Uterus (tissue), 4 donors: ENCODE results near the gene NAPSA. TPM values are rescaled to one million over a fixed set of nuclear protein-coding genes. Genes with fewer than 3 reads are reported as not detected.

Source experiments
- DNase-seq, 2 donors: peaks; one replicate each; pipeline ENCODE4 v3.0.0-alpha.2; 2019 to 2020
- H3K27ac ChIP-seq, 2 donors: fragments of 200-600 bp; sonication (generic); 1 replicate in 1 of 2; 2 replicates in 1 of 2; pipeline ENCODE4 v1.5.1; 2016 to 2018
- H3K27me3 ChIP-seq, 2 donors: fragments of 200-600 bp; sonication (generic); one replicate each; pipeline ENCODE4 v1.5.1; 2018 to 2019; ENCODE audit warnings: control low read depth in 1 of 2
- H3K36me3 ChIP-seq, 2 donors: fragments of 200-600 bp; sonication (generic); one replicate each; pipeline ENCODE4 v1.5.1; 2019; ENCODE audit warnings: control low read depth in 1 of 2
- H3K4me1 ChIP-seq, 2 donors: fragments of 200-600 bp; sonication (generic); one replicate each; pipeline ENCODE4 v1.5.1; 2018 to 2019; ENCODE audit warnings: control low read depth in 1 of 2
- H3K4me3 ChIP-seq, 2 donors: fragments of 200-600 bp; sonication (generic); 1 replicate in 1 of 2; 2 replicates in 1 of 2; pipeline ENCODE4 v1.5.1; 2018 to 2019; ENCODE audit warnings: mild to moderate bottlenecking in 1 of 2
- H3K9me3 ChIP-seq, 2 donors: fragments of 200-600 bp; sonication (generic); one replicate each; pipeline ENCODE4 v1.5.1; 2019; ENCODE audit warnings: control low read depth in 1 of 2
- CTCF ChIP-seq, 4 experiments: fragments of 200-600 bp in 2 of 4; fragments of 450-650 bp in 2 of 4; sonication (generic) in 2 of 4; IDR thresholded peaks; one replicate each; pipeline ENCODE4 v1.5.1; 2016 to 2019; ENCODE audit warnings: antibody characterized with exemption in 4 of 4, mild to moderate bottlenecking in 2 of 4, moderate library complexity in 1 of 4
- POLR2A ChIP-seq, 2 donors: fragments of 450-650 bp; IDR thresholded peaks; one replicate each; pipeline ENCODE4 v1.6.1; 2016; ENCODE audit warnings: antibody characterized with exemption in 2 of 2, mild to moderate bottlenecking in 1 of 2, moderate library complexity in 1 of 2
- intact Hi-C: fragments of 100-400 bp; cut with DNase I; formaldehyde crosslinking; loops from one replicate; pipeline ENCODE4 v1.15.1; 2023; ENCODE audit warnings: low total_unique reads
- total RNA-seq, 4 donors: library from RNA; depleted of rRNA in 3 of 4; stranded (reverse); fragments of >200 nt in 3 of 4; gene quantifications; one replicate each; pipeline versions ENCODE4 v1.1.0 to v1.2.4, GENCODE V29; 2014 to 2023
- donor health status: DM: yes; HTN: yes; CAD: no.

Gene NAPSA
- total RNA-seq, 4 donors from 2014 or later = 1.4 to 1.5 TPM; not detected in 2

GRCh38 chr19:50328224-50328872 lies 37.1 kb downstream of the NAPSA start:
- H3K4me3 ChIP-seq = no peak overlapping the region
- no peaks in the 10 kb centered on the region for H3K9me3 ChIP-seq
- no peak for DNase-seq
- no peaks in the 10 kb centered on the region for H3K36me3 ChIP-seq
- peaks cover 30 to 46% of the 10 kb centered on the region in 2 donors for H3K27me3 ChIP-seq
- peaks cover 0 to 3% of the 10 kb centered on the region in 2 donors for H3K4me1 ChIP-seq
- intact Hi-C loops = no loop called here
- TF ChIP-seq POLR2A (IDR thresholded peaks at IDR 0.05) = no peak
- peak in 1 of 4 experiments; percentile 15 for TF ChIP-seq CTCF (IDR thresholded peaks at IDR 0.05)
- H3K27ac ChIP-seq = no peak overlapping the region

DNA sequence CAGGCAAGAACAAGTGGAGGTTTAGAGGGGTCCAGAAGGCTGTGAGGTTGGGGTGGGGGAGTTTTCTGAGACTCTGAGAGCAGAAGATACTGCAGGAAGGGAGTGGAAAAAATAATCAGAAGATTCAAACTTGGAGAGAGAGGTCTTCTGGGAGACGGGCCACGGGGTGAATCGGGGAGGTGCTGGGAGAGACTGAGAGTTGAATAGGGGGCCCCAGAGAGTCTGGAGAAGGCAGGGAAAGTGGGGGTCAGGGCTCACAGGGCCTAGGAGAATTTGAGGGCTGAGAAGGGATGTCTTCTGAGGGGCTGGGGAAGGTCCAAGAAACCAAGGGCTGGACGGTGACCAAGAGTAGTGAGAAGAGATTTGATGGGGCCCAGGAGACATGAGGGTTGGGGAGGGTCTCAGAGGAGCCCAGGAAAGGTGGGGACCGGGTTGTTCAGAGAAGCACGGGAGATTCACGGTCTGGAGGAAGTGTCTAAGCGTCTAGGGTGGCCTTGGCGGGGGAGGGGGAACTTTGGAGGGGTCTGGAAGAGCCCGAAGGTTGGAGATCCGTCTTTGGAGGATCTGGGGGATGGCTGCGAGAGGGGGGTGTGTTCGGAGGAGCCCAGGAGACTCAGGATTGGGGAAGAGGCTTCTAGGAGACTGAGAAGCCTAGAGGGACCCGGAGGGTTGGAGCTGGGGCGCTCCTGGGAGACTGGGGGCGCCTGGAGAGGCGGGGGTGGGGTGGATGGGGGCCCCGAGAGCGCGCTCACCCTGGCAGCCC lies 37.8 kb downstream of the NAPSA start:
- Histone ChIP-seq H3K36me3 (no peaks in the 10 kb centered on the region), H3K4me1 (peaks cover 0 to 3% of the 10 kb centered on the region in 2 donors), H3K27ac (no peak overlapping the region), H3K27me3 (peaks cover 25 to 39% of the 10 kb centered on the region in 2 donors), H3K9me3 (no peaks in the 10 kb centered on the region), H3K4me3 (no peak overlapping the region)
- TF ChIP-seq POLR2A (IDR thresholded peaks at IDR 0.05) = no peak
- no peak for TF ChIP-seq CTCF (IDR thresholded peaks at IDR 0.05)
- DNase-seq = no peak
- intact Hi-C loops = no loop called here

GRCh38 chr19:50327013-50327412 lies 38.4 kb downstream of the NAPSA start:
- intact Hi-C loops = no loop called here
- Histone ChIP-seq H3K4me1 (peaks cover 0 to 3% of the 10 kb centered on the region in 2 donors), H3K27ac (no peak overlapping the region), H3K4me3 (no peak overlapping the region), H3K9me3 (no peaks in the 10 kb centered on the region), H3K36me3 (no peaks in the 10 kb centered on the region), H3K27me3 (peaks cover 25 to 32% of the 10 kb centered on the region in 2 donors)
- no peak for DNase-seq
- TF ChIP-seq CTCF (IDR thresholded peaks at IDR 0.05) (no peak), POLR2A (IDR thresholded peaks at IDR 0.05) (no peak)

DNA sequence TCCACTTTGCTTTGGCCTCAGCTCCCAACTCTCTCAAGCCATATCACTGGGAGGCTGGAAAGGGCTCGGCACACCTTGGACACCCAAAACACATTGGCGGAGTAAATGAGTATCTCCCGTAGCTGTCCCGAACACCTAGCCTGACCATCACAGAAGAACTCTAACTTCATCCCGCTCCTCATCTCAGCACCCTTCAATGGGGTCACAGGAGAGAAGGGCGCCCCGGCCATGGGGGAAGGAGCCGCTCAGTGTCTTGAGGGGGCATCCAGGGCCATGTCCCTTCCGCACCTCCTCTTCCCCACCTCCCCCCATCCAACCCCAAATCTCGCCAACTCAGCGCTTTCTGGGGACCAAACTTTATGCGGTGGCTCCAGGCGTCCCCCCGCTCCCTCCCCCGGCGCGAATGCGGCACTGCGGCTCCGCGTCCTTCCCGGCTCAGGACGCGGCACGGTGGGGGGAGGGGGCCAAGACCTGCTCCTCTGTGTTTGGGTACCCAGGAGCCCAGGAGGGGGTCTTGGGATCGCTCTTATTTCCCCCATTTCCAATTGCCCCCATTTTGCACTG lies 39.3 kb downstream of the NAPSA start:
- Histone ChIP-seq H3K4me1 (peaks cover 0 to 3% of the 10 kb centered on the region in 2 donors), H3K27ac (no peak overlapping the region), H3K9me3 (no peaks in the 10 kb centered on the region), H3K36me3 (no peaks in the 10 kb centered on the region), H3K27me3 (peaks cover 25 to 27% of the 10 kb centered on the region in 2 donors), H3K4me3 (no peak overlapping the region)
- TF ChIP-seq CTCF (IDR thresholded peaks at IDR 0.05) (no peak), POLR2A (IDR thresholded peaks at IDR 0.05) (no peak)
- no peak for DNase-seq
- intact Hi-C loops = no loop called here
